GM23338 (cell line): ENCODE results near the gene THYN1. TPM values are rescaled to one million over a fixed set of nuclear protein-coding genes. Genes with fewer than 3 reads are reported as not detected.

Experiments used
- ATAC-seq: fragments of 200-7000 bp; cut with Tn5 transposase; 3 replicates; pipeline ENCODE4 v1.9.1; 2020
- DNase-seq: peaks from one replicate; pipeline ENCODE4 v3.0.0-alpha.2; 2015; ENCODE audit warnings: low spot score
- H2AFZ ChIP-seq: fragments of 200-600 bp; sonication (generic); 2 replicates; pipeline ENCODE4 v1.8.0; 2016; ENCODE audit warnings: antibody characterized with exemption, mild to moderate bottlenecking, moderate library complexity
- H3F3A ChIP-seq: fragments of 200-600 bp; sonication (generic); replicated peaks from 2 replicates; pipeline ENCODE4 v1.8.0; 2017; ENCODE audit warnings: antibody characterized with exemption, mixed run types, low read depth
- H3K27ac ChIP-seq: fragments of 200-600 bp; sonication (generic); 2 replicates; pipeline ENCODE4 v1.6.1; 2016; ENCODE audit warnings: low read depth
- H3K27me3 ChIP-seq: fragments of 200-600 bp; sonication (generic); 2 replicates; pipeline ENCODE4 v1.8.0; 2016; ENCODE audit warnings: mild to moderate bottlenecking, mixed run types, moderate library complexity; ENCODE audit not compliant: insufficient read depth
- H3K36me3 ChIP-seq: fragments of 200-600 bp; sonication (generic); 2 replicates; pipeline ENCODE4 v1.8.0; 2016; ENCODE audit warnings: mild to moderate bottlenecking; ENCODE audit not compliant: insufficient read depth
- H3K4me1 ChIP-seq: fragments of 200-600 bp; sonication (generic); 2 replicates; pipeline ENCODE4 v1.8.0; 2016; ENCODE audit warnings: mild to moderate bottlenecking, moderate library complexity; ENCODE audit not compliant: insufficient read depth
- H3K4me2 ChIP-seq: fragments of 200-600 bp; sonication (generic); 2 replicates; pipeline ENCODE4 v1.7.1; 2017; ENCODE audit warnings: mixed run types
- H3K4me3 ChIP-seq: fragments of 200-600 bp; sonication (generic); 2 replicates; pipeline ENCODE4 v1.6.1; 2016; ENCODE audit warnings: mixed run types
- H3K79me2 ChIP-seq: fragments of 200-600 bp; sonication (generic); replicated peaks from 2 replicates; pipeline ENCODE4 v1.8.0; 2017; ENCODE audit warnings: mild to moderate bottlenecking; ENCODE audit not compliant: insufficient read depth
- H3K9me2 ChIP-seq: fragments of 200-600 bp; sonication (generic); 2 replicates; pipeline ENCODE4 v1.8.0; 2017; ENCODE audit not compliant: insufficient read depth
- H4K20me1 ChIP-seq: fragments of 200-600 bp; sonication (generic); replicated peaks from 2 replicates; pipeline ENCODE4 v1.8.0; 2017; ENCODE audit warnings: mild to moderate bottlenecking; ENCODE audit not compliant: insufficient read depth
- H3K27ac Mint-ChIP-seq: 2 replicates; pipeline ENCODE4 v1.8.0; 2020; ENCODE audit warnings: inconsistent platforms, mild to moderate bottlenecking, moderate library complexity, mixed read lengths
- H3K27me3 Mint-ChIP-seq: 3 replicates; pipeline ENCODE4 v1.8.0; 2022; ENCODE audit warnings: low read depth, mild to moderate bottlenecking, moderate library complexity, mixed read lengths, inconsistent platforms; ENCODE audit not compliant: insufficient read depth, poor library complexity
- H3K36me3 Mint-ChIP-seq: 3 replicates; pipeline ENCODE4 v1.8.0; 2021; ENCODE audit warnings: low read depth, mild to moderate bottlenecking, inconsistent platforms, moderate library complexity, mixed read lengths
- H3K4me1 Mint-ChIP-seq: 3 replicates; pipeline ENCODE4 v1.8.0; 2020; ENCODE audit warnings: mild to moderate bottlenecking, inconsistent platforms, mixed read lengths
- H3K4me3 Mint-ChIP-seq: 3 replicates; pipeline ENCODE4 v1.8.0; 2021; ENCODE audit warnings: moderate library complexity, mild to moderate bottlenecking, inconsistent platforms, mixed read lengths
- H3K9me3 Mint-ChIP-seq: 3 replicates; pipeline ENCODE4 v1.8.0; 2020; ENCODE audit warnings: moderate library complexity, mild to moderate bottlenecking, inconsistent platforms, mixed read lengths
- EZH2 ChIP-seq: fragments of 200-600 bp; sonication (generic); IDR thresholded peaks from one replicate; pipeline ENCODE4 v1.8.0; 2017; ENCODE audit warnings: antibody characterized with exemption, mild to moderate bottlenecking, low read depth; ENCODE audit not compliant: unreplicated experiment
- JUNB ChIP-seq: IDR thresholded peaks from one replicate; pipeline ENCODE4 v1.6.1; 2016; ENCODE audit warnings: antibody characterized with exemption; ENCODE audit not compliant: unreplicated experiment
- NANOG ChIP-seq: IDR thresholded peaks from 2 replicates; pipeline ENCODE4 v1.6.1; 2016; ENCODE audit warnings: antibody characterized with exemption, borderline replicate concordance
- STAT1 ChIP-seq: IDR thresholded peaks from one replicate; pipeline ENCODE4 v1.6.1; 2016; ENCODE audit warnings: antibody characterized with exemption; ENCODE audit not compliant: unreplicated experiment
- ZNF331 ChIP-seq: fragments of 250-450 bp; sonication (Bioruptor Pico); IDR thresholded peaks from 2 replicates; pipeline ENCODE4 v1.5.0; 2020; ENCODE audit warnings: low read depth, mild to moderate bottlenecking, moderate library complexity
- polyA plus RNA-seq: library from polyadenylated mRNA; unstranded; fragments of >200 nt; fragmentation: Nextera tagmentation; extraction: Ambion mirVana; gene quantifications from 2 replicates; pipeline ENCODE4 v1.2.1, GENCODE V29; 2016
- total RNA-seq: library from RNA; depleted of rRNA; stranded (reverse); fragments of >200 nt; shearing (Covaris generic); gene quantifications from 2 replicates; pipeline ENCODE4 v1.2.3, GENCODE V29; 2014
- TF ChIP-seq, protein P1 (sequence below), 2 experiments: fragments of 200-600 bp in 1 of 2; sonication (generic) in 1 of 2; conservative IDR thresholded peaks; 2 replicates each; pipeline versions ENCODE4 v1.5.1 to v1.6.1; 2016 to 2017; ENCODE audit warnings: antibody characterized with exemption in 2 of 2, low read depth in 2 of 2, mild to moderate bottlenecking in 2 of 2, moderate library complexity in 1 of 2
- TF ChIP-seq, protein P2 (sequence below): fragments of 250-450 bp; sonication (Bioruptor Pico); IDR thresholded peaks from 2 replicates; pipeline ENCODE4 v1.5.0; 2020; ENCODE audit warnings: mild to moderate bottlenecking, moderate library complexity

THYN1 gene
- total and polyA plus RNA-seq, 2 experiments from 2014 or later: 116 to 216 TPM

DNA sequence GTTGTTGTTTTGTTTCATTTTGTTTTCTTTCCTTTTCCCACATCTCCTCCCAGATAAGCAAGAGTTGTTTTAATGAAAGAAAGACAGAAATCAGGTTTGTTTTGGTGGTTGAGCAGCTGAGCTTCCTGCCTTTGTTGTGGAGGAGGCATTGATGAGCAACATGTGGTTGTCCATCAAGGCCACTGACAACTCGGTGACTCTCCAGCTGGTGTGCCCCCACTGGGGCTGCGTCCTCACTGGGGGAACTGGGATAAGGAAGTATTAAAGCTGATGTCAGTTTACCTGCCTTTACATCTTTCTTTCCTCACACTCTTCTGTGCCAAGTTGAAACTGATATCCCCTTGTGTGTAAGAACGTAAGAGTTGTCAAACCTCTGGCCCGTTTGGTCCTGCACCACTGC, 22.8 kb downstream of the THYN1 start:
- H3K27ac Mint-ChIP-seq: no peak overlapping the region
- H3K36me3 ChIP-seq: no peaks in the 10 kb centered on the region
- peaks cover 6% of the 10 kb centered on the region; the same call in 1 of the 2 replicates for H3K4me1 ChIP-seq
- H3K9me3 Mint-ChIP-seq: no peaks in the 10 kb centered on the region
- ATAC-seq: no peak
- H3K4me3 Mint-ChIP-seq: no peak overlapping the region
- peaks cover 16% of the 10 kb centered on the region for H4K20me1 ChIP-seq
- peaks cover 12% of the 10 kb centered on the region; the same call in 1 of the 2 replicates for H3K27me3 ChIP-seq
- H3K27me3 Mint-ChIP-seq: peaks cover 9% of the 10 kb centered on the region
- H3K27ac ChIP-seq: no peak overlapping the region
- no peak for TF ChIP-seq JUNB
- TF ChIP-seq NANOG: no peak
- no peak for TF ChIP-seq STAT1
- TF ChIP-seq, protein P1, sequence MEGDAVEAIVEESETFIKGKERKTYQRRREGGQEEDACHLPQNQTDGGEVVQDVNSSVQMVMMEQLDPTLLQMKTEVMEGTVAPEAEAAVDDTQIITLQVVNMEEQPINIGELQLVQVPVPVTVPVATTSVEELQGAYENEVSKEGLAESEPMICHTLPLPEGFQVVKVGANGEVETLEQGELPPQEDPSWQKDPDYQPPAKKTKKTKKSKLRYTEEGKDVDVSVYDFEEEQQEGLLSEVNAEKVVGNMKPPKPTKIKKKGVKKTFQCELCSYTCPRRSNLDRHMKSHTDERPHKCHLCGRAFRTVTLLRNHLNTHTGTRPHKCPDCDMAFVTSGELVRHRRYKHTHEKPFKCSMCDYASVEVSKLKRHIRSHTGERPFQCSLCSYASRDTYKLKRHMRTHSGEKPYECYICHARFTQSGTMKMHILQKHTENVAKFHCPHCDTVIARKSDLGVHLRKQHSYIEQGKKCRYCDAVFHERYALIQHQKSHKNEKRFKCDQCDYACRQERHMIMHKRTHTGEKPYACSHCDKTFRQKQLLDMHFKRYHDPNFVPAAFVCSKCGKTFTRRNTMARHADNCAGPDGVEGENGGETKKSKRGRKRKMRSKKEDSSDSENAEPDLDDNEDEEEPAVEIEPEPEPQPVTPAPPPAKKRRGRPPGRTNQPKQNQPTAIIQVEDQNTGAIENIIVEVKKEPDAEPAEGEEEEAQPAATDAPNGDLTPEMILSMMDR (conservative IDR thresholded peaks at IDR 0.05; ENCODE audit: low read depth in 2 of 2): no peak
- TF ChIP-seq ZNF331: no peak
- TF ChIP-seq, protein P2, sequence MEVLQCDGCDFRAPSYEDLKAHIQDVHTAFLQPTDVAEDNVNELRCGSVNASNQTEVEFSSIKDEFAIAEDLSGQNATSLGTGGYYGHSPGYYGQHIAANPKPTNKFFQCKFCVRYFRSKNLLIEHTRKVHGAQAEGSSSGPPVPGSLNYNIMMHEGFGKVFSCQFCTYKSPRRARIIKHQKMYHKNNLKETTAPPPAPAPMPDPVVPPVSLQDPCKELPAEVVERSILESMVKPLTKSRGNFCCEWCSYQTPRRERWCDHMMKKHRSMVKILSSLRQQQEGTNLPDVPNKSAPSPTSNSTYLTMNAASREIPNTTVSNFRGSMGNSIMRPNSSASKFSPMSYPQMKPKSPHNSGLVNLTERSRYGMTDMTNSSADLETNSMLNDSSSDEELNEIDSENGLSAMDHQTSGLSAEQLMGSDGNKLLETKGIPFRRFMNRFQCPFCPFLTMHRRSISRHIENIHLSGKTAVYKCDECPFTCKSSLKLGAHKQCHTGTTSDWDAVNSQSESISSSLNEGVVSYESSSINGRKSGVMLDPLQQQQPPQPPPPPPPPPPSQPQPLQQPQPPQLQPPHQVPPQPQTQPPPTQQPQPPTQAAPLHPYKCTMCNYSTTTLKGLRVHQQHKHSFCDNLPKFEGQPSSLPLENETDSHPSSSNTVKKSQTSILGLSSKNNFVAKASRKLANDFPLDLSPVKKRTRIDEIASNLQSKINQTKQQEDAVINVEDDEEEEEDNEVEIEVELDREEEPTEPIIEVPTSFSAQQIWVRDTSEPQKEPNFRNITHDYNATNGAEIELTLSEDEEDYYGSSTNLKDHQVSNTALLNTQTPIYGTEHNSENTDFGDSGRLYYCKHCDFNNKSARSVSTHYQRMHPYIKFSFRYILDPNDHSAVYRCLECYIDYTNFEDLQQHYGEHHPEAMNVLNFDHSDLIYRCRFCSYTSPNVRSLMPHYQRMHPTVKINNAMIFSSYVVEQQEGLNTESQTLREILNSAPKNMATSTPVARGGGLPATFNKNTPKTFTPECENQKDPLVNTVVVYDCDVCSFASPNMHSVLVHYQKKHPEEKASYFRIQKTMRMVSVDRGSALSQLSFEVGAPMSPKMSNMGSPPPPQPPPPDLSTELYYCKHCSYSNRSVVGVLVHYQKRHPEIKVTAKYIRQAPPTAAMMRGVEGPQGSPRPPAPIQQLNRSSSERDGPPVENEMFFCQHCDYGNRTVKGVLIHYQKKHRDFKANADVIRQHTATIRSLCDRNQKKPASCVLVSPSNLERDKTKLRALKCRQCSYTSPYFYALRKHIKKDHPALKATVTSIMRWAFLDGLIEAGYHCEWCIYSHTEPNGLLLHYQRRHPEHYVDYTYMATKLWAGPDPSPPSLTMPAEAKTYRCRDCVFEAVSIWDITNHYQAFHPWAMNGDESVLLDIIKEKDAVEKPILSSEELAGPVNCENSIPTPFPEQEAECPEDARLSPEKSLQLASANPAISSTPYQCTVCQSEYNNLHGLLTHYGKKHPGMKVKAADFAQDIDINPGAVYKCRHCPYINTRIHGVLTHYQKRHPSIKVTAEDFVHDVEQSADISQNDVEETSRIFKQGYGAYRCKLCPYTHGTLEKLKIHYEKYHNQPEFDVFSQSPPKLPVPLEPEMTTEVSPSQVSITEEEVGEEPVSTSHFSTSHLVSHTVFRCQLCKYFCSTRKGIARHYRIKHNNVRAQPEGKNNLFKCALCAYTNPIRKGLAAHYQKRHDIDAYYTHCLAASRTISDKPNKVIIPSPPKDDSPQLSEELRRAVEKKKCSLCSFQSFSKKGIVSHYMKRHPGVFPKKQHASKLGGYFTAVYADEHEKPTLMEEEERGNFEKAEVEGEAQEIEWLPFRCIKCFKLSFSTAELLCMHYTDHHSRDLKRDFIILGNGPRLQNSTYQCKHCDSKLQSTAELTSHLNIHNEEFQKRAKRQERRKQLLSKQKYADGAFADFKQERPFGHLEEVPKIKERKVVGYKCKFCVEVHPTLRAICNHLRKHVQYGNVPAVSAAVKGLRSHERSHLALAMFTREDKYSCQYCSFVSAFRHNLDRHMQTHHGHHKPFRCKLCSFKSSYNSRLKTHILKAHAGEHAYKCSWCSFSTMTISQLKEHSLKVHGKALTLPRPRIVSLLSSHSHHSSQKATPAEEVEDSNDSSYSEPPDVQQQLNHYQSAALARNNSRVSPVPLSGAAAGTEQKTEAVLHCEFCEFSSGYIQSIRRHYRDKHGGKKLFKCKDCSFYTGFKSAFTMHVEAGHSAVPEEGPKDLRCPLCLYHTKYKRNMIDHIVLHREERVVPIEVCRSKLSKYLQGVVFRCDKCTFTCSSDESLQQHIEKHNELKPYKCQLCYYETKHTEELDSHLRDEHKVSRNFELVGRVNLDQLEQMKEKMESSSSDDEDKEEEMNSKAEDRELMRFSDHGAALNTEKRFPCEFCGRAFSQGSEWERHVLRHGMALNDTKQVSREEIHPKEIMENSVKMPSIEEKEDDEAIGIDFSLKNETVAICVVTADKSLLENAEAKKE (CRISPR knock-in tag): no peak
- TF ChIP-seq EZH2: no peak
- no peaks in the 10 kb centered on the region for H3K9me2 ChIP-seq
- H3K4me2 ChIP-seq: no peak overlapping the region
- 0 out of 2 replicates have a peak, but pooled peaks cover 1% of the 10 kb centered on the region for H3F3A ChIP-seq
- no peak overlapping the region for H2AFZ ChIP-seq
- peaks cover 40% of the 10 kb centered on the region for H3K79me2 ChIP-seq
- peaks cover 15% of the 10 kb centered on the region for H3K4me1 Mint-ChIP-seq
- no peaks in the 10 kb centered on the region for H3K36me3 Mint-ChIP-seq
- no peak overlapping the region for H3K4me3 ChIP-seq
- DNase-seq: no peak
